Large intestine (tissue), 3 donors: ENCODE measurements around the gene PROM2. TPM values are rescaled to one million over a fixed set of nuclear protein-coding genes. Genes with fewer than 3 reads are reported as not detected.

Experiments
- DNase-seq, 2 donors: peaks; one replicate each; pipeline versions ENCODE4 v3.0.0 to v3.0.0-alpha.2; 2013
- H3K27ac ChIP-seq: one replicate; pipeline ENCODE4 v1.5.1; 2013; ENCODE audit warnings: low read length
- H3K27me3 ChIP-seq: 2 replicates; pipeline ENCODE4 v1.6.1; 2013; ENCODE audit warnings: low read length; ENCODE audit not compliant: control insufficient read depth, insufficient read depth
- H3K36me3 ChIP-seq: 2 replicates; pipeline ENCODE4 v1.6.1; 2013; ENCODE audit warnings: low read length; ENCODE audit not compliant: control insufficient read depth, insufficient read depth
- H3K4me1 ChIP-seq: one replicate; pipeline ENCODE4 v1.6.1; 2013; ENCODE audit warnings: low read length; ENCODE audit not compliant: control insufficient read depth, insufficient read depth
- H3K4me3 ChIP-seq: one replicate; pipeline ENCODE4 v1.5.1; 2013; ENCODE audit warnings: low read length
- H3K9me3 ChIP-seq: one replicate; pipeline ENCODE4 v1.6.1; 2013; ENCODE audit warnings: mild to moderate bottlenecking, low read depth, low read length, moderate library complexity; ENCODE audit not compliant: control insufficient read depth
- WGBS: methylation state at CpG from one replicate; pipeline ENCODE4 v1.1.5; 2013; ENCODE audit warnings: low lambda C conversion rate; ENCODE audit not compliant: insufficient coverage; 5-methylcytosine and 5-hydroxymethylcytosine counted together
- polyA plus RNA-seq: library from polyadenylated mRNA; unstranded; fragments of 120-200 nt; gene quantifications from one replicate; pipeline ENCODE4 v1.2.1, GENCODE V29; 2013

PROM2 gene
- polyA plus RNA-seq, 1 donor: 2.0 TPM

GRCh38 chr2:95296880-95297487, 22.7 kb downstream of the PROM2 start, which contains the start of gene KCNIP3:
KCNIP3 (plus strand) TSS chr2:95297347; CDS start chr2:95297439, 92 bp downstream.
- peak in 1 of 2 donors; percentile 59 for DNase-seq
- Histone ChIP-seq H3K27me3 (no peaks in the 10 kb centered on the region), H3K9me3 (peaks cover 10% of the 10 kb centered on the region), H3K36me3 (no peaks in the 10 kb centered on the region), H3K4me3 (peak within 1 kb of the TSS; percentile 16), H3K4me1 (peaks cover 5% of the 10 kb centered on the region), H3K27ac (no peak within 1 kb of the TSS)
- no CpG with 5 or more reads among the region's 13 CpGs for WGBS

DNA sequence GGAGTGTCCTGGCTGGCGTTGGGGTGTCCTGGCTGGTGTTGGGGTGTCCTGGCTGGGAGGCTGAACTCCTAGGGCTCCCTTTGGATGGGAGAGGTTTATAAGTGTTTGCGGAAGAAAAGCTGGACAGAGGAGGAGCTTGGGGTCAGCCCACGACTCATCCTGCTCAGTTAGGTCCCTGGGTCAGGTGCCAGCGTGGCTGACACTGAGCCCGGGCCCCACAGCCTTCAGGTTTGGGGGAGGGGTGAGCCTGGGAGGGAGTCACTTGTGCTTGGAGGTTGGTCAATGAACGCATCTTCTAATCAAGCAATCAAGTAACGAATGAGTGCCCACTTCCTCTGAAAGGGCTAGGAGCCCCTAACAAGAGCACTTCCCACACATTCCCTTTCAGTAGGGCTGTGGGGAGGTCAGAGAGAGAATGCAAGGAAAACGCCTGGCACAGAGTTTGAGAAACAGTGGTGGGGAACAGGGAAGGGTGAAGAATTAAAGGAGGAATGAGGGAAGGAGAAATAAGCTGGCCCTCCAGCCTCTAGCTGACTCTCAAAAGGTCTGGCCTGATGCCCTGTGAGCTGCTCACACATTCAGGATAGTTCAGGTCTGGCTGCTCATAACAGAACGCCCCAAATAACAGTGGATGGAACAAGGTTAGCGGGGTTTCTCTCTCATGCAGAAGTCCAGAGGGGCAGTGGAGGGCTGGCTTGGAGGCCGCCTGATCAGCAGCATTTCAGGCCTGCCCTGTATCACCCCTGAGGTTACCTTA, 23.6 kb downstream of the PROM2 start:
- no peaks in the 10 kb centered on the region for H3K27me3 ChIP-seq
- H3K27ac ChIP-seq: no peak overlapping the region
- H3K36me3 ChIP-seq: no peaks in the 10 kb centered on the region
- no peak for DNase-seq
- 43% methylated on average over 1 of the region's 11 CpGs for WGBS
- peaks cover 10% of the 10 kb centered on the region for H3K9me3 ChIP-seq
- H3K4me3 ChIP-seq: peak overlapping the region; percentile 16
- H3K4me1 ChIP-seq: peaks cover 5% of the 10 kb centered on the region

DNA sequence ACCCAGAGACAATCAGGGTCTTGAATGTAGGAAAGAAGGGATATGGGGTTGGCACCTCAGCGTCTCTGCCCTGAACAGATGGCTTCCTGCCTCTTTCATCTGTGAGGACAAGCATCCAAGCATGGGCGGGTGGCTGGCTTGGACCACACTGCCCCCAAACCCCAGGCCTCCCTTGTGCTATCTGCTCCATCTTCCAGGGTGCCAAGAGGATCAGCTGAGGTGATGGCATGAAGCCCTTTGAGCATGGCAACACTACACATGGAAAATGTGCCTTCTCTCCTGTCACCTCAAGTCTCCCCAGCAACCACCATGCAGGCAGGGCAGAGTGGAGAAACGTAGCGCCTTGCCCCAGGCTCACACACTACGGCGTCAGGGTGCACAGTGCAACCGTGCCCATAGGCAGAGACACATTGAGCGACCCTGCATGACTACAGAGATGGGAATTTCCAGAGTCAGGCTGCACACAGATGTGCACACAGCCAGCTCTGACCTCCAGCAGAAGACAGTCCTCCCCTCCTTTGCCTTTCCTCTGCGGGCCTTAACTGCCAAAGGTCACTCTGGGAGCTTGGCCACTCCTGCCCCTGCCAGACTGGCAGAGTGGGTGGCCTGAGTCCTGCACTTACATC, 24.4 kb downstream of the PROM2 start:
- Histone ChIP-seq H3K9me3 (peaks cover 7% of the 10 kb centered on the region), H3K27me3 (no peaks in the 10 kb centered on the region), H3K4me1 (peaks cover 5% of the 10 kb centered on the region), H3K4me3 (no peak overlapping the region), H3K27ac (no peak overlapping the region), H3K36me3 (no peaks in the 10 kb centered on the region)
- DNase-seq: no peak
- no CpG with 5 or more reads among the region's 9 CpGs for WGBS

GRCh38 chr2:95299961-95300360, 25.7 kb downstream of the PROM2 start:
- Histone ChIP-seq H3K9me3 (no peaks in the 10 kb centered on the region), H3K27me3 (no peaks in the 10 kb centered on the region), H3K4me3 (no peak overlapping the region), H3K27ac (no peak overlapping the region), H3K4me1 (peaks cover 5% of the 10 kb centered on the region), H3K36me3 (no peaks in the 10 kb centered on the region)
- no CpG with 5 or more reads among the region's 9 CpGs for WGBS
- DNase-seq: no peak

DNA sequence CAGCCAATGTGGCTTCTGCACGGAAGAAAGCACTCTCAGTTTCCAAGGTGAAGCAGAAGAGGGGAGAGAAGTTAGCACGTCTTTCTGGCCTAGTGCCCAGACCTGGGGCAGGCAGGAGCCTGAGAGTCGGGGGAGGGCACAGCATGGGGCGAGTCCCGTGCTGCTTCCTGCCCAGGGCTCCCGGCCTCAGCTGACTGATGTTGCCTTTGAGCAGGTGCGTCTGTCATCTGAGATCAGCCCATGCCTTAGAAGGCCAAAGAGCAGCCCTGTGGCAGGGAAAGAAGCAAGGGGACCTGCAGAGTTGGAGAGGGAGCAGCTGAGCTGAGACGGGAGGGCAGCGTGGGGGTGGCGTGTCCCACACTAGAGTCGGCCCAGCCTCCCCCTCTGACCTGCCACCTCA, 26.2 kb downstream of the PROM2 start:
- Histone ChIP-seq H3K36me3 (no peaks in the 10 kb centered on the region), H3K9me3 (no peaks in the 10 kb centered on the region), H3K27ac (no peak overlapping the region), H3K4me1 (peaks cover 5% of the 10 kb centered on the region), H3K4me3 (no peak overlapping the region), H3K27me3 (no peaks in the 10 kb centered on the region)
- DNase-seq: peak; percentile 26 to 84
- no CpG with 5 or more reads among the region's 11 CpGs for WGBS

DNA sequence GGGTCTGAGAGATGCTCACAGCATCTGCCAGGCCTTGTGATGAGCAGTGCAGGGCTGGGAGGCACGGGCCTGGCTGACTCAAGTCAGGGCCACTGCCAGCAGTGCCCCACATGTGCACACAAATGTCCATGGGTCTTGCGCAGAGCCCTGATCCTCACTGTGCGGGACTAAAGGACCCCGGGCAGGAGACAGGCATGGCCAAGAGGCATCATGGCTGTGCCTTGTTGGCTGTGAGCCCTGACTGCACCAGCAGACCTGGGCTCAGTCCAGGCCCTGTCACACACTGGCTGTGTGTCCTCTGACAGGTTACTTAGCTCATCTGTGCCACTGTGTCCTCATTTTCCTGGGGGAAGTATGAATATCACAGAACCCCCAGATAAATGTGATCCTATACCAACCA, 26.9 kb downstream of the PROM2 start:
- WGBS: no CpG with 5 or more reads among the region's 4 CpGs
- no peaks in the 10 kb centered on the region for H3K9me3 ChIP-seq
- no peak for DNase-seq
- no peak overlapping the region for H3K4me3 ChIP-seq
- no peaks in the 10 kb centered on the region for H3K36me3 ChIP-seq
- H3K27ac ChIP-seq: no peak overlapping the region
- peaks cover 5% of the 10 kb centered on the region for H3K4me1 ChIP-seq
- H3K27me3 ChIP-seq: no peaks in the 10 kb centered on the region

DNA sequence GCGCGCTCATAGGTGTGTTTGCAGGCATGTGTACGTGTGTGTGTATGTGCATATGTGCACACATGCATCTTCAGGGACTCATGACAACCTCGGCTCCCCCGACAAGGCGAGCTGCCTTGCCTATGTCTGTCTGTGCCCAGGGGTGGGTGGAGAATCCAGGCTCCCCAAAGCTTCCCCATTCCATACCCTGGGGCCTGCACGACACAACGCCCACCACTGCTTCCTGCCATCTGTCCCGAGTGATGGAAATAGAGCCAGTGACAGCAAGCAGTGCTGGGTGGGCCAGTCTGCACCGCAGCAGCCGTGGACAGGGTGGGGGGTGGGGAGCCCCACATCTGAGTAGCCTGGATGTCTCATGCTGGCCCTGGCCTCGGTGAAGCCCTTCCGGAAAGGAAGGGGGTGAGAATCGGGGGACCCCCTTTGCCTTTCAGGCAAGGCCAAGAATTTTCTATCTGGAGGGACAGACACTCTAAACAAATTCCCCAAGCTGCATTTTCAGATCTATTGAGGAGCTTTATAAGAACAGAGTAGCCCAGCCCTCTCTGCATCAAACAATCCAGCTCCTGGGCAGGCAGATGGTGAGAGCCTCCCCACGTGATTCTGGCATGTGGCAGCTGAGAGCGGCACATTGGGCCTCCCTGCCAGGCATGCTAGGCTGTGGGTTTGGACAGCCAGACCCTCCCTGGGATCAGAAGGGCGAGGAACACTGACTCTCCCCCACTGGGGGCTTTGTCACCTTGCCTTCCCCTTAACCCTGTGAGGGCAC, 27.8 kb downstream of the PROM2 start:
- WGBS: no CpG with 5 or more reads among the region's 17 CpGs
- Histone ChIP-seq H3K27me3 (no peaks in the 10 kb centered on the region), H3K4me1 (peaks cover 5% of the 10 kb centered on the region), H3K36me3 (no peaks in the 10 kb centered on the region), H3K4me3 (no peak overlapping the region), H3K27ac (no peak overlapping the region), H3K9me3 (no peaks in the 10 kb centered on the region)
- no peak for DNase-seq

- no CpG with 5 or more reads among the region's 19 CpGs for WGBS
- Histone ChIP-seq H3K9me3 (no peaks in the 10 kb centered on the region), H3K36me3 (no peaks in the 10 kb centered on the region), H3K27me3 (no peaks in the 10 kb centered on the region), H3K4me1 (no peaks in the 10 kb centered on the region), H3K27ac (no peak overlapping the region), H3K4me3 (no peak overlapping the region)
- no peak for DNase-seq
Measured at GRCh38 chr2:95303191-95303919, 29.1 kb downstream of the PROM2 start.

- no peaks in the 10 kb centered on the region for H3K9me3 ChIP-seq
- no peak overlapping the region for H3K4me3 ChIP-seq
- DNase-seq: peak in 1 of 2 donors; percentile 36
- no peaks in the 10 kb centered on the region for H3K36me3 ChIP-seq
- H3K27ac ChIP-seq: no peak overlapping the region
- H3K4me1 ChIP-seq: no peaks in the 10 kb centered on the region
- no CpG with 5 or more reads among the region's 15 CpGs for WGBS
- no peaks in the 10 kb centered on the region for H3K27me3 ChIP-seq
Measured at GRCh38 chr2:95305380-95306061, 31.3 kb downstream of the PROM2 start.
